DND-41 (cell line): ENCODE results near the gene ARHGEF7.
"Not testable (repeated sequence)": the region's sequence is repeated elsewhere in the genome, so short reads cannot be mapped to it uniquely, and the experiment has no call there.

Experiments
- ATAC-seq: fragments of 200-7000 bp; cut with Tn5 transposase; 3 replicates; pipeline ENCODE4 v1.9.1; 2021; ENCODE audit warnings: low read depth; ENCODE audit not compliant: insufficient read depth
- DNase-seq: peaks from one replicate; pipeline ENCODE4 v3.0.0-alpha.2; 2020
- H2AFZ ChIP-seq: 2 replicates; pipeline ENCODE4 v1.6.0; 2012; ENCODE audit warnings: low read depth, low read length
- H3K27ac ChIP-seq: 2 replicates; pipeline ENCODE4 v1.5.1; 2012; ENCODE audit warnings: low read length, inconsistent platforms
- H3K27me3 ChIP-seq: fragments of 200-600 bp; sonication (generic); 2 replicates; pipeline ENCODE4 v1.6.0; 2012; ENCODE audit warnings: low read length, mild to moderate bottlenecking, inconsistent platforms; ENCODE audit not compliant: insufficient read depth, poor library complexity
- H3K36me3 ChIP-seq: 2 replicates; pipeline ENCODE4 v1.5.1; 2012; ENCODE audit warnings: low read length, inconsistent platforms; ENCODE audit not compliant: insufficient read depth
- H3K4me1 ChIP-seq: 2 replicates; pipeline ENCODE4 v1.5.1; 2012; ENCODE audit warnings: mild to moderate bottlenecking, low read length; ENCODE audit not compliant: insufficient read depth
- H3K4me2 ChIP-seq: 2 replicates; pipeline ENCODE4 v1.6.0; 2012; ENCODE audit warnings: mild to moderate bottlenecking, moderate library complexity, low read length, inconsistent platforms; ENCODE audit not compliant: insufficient read depth
- H3K4me3 ChIP-seq, 2 experiments: fragments of 200-600 bp in 1 of 2; shearing (Covaris generic) in 1 of 2; 2 replicates each; pipeline ENCODE4 v1.5.1; 2012 to 2016; ENCODE audit warnings: inconsistent platforms in 2 of 2, low read length in 2 of 2, mild to moderate bottlenecking in 2 of 2, low read depth in 1 of 2, moderate library complexity in 1 of 2
- H3K79me2 ChIP-seq: 2 replicates; pipeline ENCODE4 v1.6.0; 2012; ENCODE audit warnings: low read length, inconsistent platforms; ENCODE audit not compliant: insufficient read depth
- H3K9ac ChIP-seq: 2 replicates; pipeline ENCODE4 v1.6.0; 2012; ENCODE audit warnings: low read depth, mild to moderate bottlenecking, inconsistent platforms, low read length, moderate library complexity
- H3K9me3 ChIP-seq: 2 replicates; pipeline ENCODE4 v1.5.1; 2012; ENCODE audit warnings: low read length, moderate library complexity, mild to moderate bottlenecking, inconsistent platforms; ENCODE audit not compliant: insufficient read depth, severe bottlenecking
- H4K20me1 ChIP-seq: 2 replicates; pipeline ENCODE4 v1.6.0; 2012; ENCODE audit warnings: low read length; ENCODE audit not compliant: insufficient read depth
- EZH2 ChIP-seq: IDR thresholded peaks from 3 replicates; pipeline ENCODE4 v1.6.1; 2012; ENCODE audit warnings: borderline replicate concordance, low read depth, mild to moderate bottlenecking, moderate library complexity, low read length, inconsistent platforms; ENCODE audit not compliant: severe bottlenecking
- TF ChIP-seq, protein P1 (sequence below): IDR thresholded peaks from 2 replicates; pipeline ENCODE4 v1.5.1; 2012; ENCODE audit warnings: borderline replicate concordance, low read length, moderate library complexity, mild to moderate bottlenecking; ENCODE audit not compliant: poor library complexity, severe bottlenecking; ENCODE audit errors: extremely low read depth

Gene ARHGEF7

DNA sequence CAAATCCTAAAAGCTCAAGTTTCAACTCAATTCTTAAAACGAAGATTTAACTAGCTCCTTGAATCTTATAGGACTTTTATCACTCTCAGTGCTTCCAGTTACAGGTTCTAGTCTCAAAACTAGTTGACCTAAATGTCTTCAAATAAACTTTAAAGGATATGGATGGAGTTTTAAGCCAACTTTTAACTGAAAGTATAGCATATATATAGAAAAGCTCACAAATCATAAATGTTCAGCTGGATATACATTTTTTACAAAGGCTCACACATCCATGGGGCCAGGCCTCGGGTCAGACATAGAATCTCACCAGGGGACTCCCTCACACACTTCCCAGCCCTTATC lies 47.1 kb upstream of the ARHGEF7 start:
- Histone ChIP-seq H3K27me3 (no peaks in the 10 kb centered on the region), H3K4me2 (no peak overlapping the region), H3K36me3 (no peaks in the 10 kb centered on the region), H4K20me1 (no peaks in the 10 kb centered on the region), H3K9ac (no peak overlapping the region), H3K9me3 (peaks cover 7% of the 10 kb centered on the region), H3K4me3 (no peak overlapping the region), H3K79me2 (no peaks in the 10 kb centered on the region), H2AFZ (no peak overlapping the region), H3K27ac (no peak overlapping the region), H3K4me1 (no peaks in the 10 kb centered on the region)
- TF ChIP-seq EZH2: no peak
- TF ChIP-seq, protein P1, sequence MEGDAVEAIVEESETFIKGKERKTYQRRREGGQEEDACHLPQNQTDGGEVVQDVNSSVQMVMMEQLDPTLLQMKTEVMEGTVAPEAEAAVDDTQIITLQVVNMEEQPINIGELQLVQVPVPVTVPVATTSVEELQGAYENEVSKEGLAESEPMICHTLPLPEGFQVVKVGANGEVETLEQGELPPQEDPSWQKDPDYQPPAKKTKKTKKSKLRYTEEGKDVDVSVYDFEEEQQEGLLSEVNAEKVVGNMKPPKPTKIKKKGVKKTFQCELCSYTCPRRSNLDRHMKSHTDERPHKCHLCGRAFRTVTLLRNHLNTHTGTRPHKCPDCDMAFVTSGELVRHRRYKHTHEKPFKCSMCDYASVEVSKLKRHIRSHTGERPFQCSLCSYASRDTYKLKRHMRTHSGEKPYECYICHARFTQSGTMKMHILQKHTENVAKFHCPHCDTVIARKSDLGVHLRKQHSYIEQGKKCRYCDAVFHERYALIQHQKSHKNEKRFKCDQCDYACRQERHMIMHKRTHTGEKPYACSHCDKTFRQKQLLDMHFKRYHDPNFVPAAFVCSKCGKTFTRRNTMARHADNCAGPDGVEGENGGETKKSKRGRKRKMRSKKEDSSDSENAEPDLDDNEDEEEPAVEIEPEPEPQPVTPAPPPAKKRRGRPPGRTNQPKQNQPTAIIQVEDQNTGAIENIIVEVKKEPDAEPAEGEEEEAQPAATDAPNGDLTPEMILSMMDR: no peak
- ATAC-seq (no peak), DNase-seq (no peak)

DNA sequence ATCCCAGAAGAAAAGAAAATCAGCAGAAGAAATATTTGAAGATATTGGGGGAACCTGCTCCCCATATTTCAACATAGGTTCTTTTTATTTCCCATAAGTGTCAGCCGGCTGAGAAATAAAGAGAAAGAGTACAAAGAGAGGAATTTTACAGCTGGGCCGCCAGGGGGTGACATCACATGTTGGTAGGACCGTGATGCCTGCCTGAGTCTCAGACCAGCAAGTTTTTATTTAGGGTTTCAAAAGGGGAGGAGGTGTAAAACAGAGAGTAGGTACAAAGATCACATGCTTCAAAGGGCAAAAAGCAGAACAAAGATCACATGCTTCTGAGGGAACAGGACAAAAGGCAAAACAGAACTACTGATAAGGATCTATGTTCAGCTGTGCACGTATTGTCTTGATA lies 44.0 kb upstream of the ARHGEF7 start:
- ATAC-seq, H3K4me1 ChIP-seq, H3K9ac ChIP-seq, H4K20me1 ChIP-seq, H3K27ac ChIP-seq, H3K79me2 ChIP-seq, DNase-seq, H3K4me2 ChIP-seq, H3K27me3 ChIP-seq, H3K36me3 ChIP-seq, H2AFZ ChIP-seq, H3K4me3 ChIP-seq: not testable (repeated sequence)
- H3K9me3 ChIP-seq: peaks cover 32% of the 10 kb centered on the region

DNA sequence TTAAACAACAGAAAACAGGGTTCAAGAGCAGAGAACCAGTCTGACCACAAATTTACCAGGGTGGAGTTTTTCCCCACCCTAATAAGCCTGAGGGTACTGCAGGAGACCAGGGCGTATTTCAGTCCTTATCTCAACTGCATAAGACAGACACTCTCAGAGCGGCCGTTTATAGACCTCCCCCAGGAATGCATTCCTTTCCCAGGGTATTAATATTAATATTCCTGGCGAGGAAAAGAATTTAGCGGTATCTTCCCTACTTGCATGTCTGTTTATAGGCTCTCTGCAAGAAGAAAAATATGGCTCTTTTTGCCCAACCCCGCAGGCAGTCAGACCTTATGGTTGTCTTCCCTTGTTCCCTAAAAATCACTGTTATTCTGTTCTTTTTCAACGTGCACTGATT lies 43.6 kb upstream of the ARHGEF7 start:
- H4K20me1 ChIP-seq, H3K36me3 ChIP-seq, H3K27me3 ChIP-seq, H2AFZ ChIP-seq, ATAC-seq, H3K79me2 ChIP-seq, H3K4me3 ChIP-seq, H3K9ac ChIP-seq, H3K4me2 ChIP-seq, H3K4me1 ChIP-seq, H3K27ac ChIP-seq: not testable (repeated sequence)
- peaks cover 32% of the 10 kb centered on the region for H3K9me3 ChIP-seq
- DNase-seq: peak; percentile 20

DNA sequence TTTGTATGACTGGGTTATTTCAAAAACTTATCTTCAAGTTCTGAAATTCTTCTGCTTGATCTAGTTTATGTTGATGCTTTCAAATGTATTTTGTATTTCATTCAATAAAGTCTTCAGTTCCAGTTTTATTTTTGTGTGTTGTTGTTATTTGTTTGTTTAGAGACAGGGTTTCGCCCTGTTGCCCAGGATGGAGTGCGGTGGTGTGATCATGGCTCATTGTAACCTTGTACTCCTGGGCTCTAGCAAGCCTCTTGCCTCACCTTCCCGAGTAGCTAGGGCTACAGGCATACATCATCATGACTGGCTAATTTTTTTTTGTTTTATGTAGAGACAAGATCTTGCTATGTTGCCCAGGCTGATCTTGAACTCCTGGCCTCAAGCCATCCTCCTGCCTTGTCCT lies 40.3 kb upstream of the ARHGEF7 start:
- no peak overlapping the region for H2AFZ ChIP-seq
- H3K4me1 ChIP-seq: no peaks in the 10 kb centered on the region
- H3K4me2 ChIP-seq: no peak overlapping the region
- DNase-seq: no peak
- H3K9me3 ChIP-seq: peaks cover 32% of the 10 kb centered on the region
- ATAC-seq: no peak
- no peaks in the 10 kb centered on the region for H3K79me2 ChIP-seq
- no peak for TF ChIP-seq EZH2
- TF ChIP-seq, protein P1: no peak
- H4K20me1 ChIP-seq: no peaks in the 10 kb centered on the region
- no peak overlapping the region for H3K27ac ChIP-seq
- H3K27me3 ChIP-seq: no peaks in the 10 kb centered on the region
- H3K36me3 ChIP-seq: no peaks in the 10 kb centered on the region
- H3K4me3 ChIP-seq: no peak overlapping the region
- no peak overlapping the region for H3K9ac ChIP-seq
